GM12878 (cell line): Measurements from ENCODE around the gene ITGA8. TPM values are rescaled to one million over a fixed set of nuclear protein-coding genes. Genes with fewer than 3 reads are reported as not detected.
"Not testable (repeated sequence)": the region's sequence is repeated elsewhere in the genome, so short reads cannot be mapped to it uniquely, and the experiment has no call there.

Source experiments
- ATAC-seq: fragments of 200-7000 bp; cut with Tn5 transposase; 3 replicates; pipeline ENCODE4 v1.9.1; 2020; ENCODE audit warnings: mild to moderate bottlenecking, moderate library complexity
- BruUV-seq: library from RNA; stranded (reverse); fragments of 400-500 nt; replicated peaks from 2 replicates; lab custom pipeline; 2021; lab: Mats Ljungman, UMichigan
- CTCF ChIA-PET: fragments of 300-600 bp; sonication (Branson Sonifier 250); formaldehyde crosslinking; extraction: SDS; loops from one replicate; lab custom pipeline; 2021; ENCODE audit warnings: inconsistent platforms; lab: Yijun Ruan, JAX
- POLR2A ChIA-PET: fragments of 350-600 bp; formaldehyde crosslinking; extraction: SDS; loops from one replicate; lab custom pipeline; 2021; ENCODE audit warnings: inconsistent platforms; lab: Charles Lee
- RAD21 ChIA-PET: fragments of 300-600 bp; sonication (Branson Sonifier 250); formaldehyde crosslinking; loops from one replicate; lab custom pipeline; 2023; ENCODE audit warnings: antibody characterized with exemption; ENCODE audit not compliant: unreplicated experiment; lab: Charles Lee
- SMC1A ChIA-PET: fragments of 300-600 bp; sonication (Branson Sonifier 250); formaldehyde crosslinking; loops from one replicate; lab custom pipeline; 2023; ENCODE audit not compliant: unreplicated experiment, uncharacterized antibody; lab: Charles Lee
- DNase-seq: peaks from one replicate; pipeline ENCODE4 v3.0.0-alpha.2; 2011; ENCODE audit warnings: low read depth, low spot score
- FAIRE-seq: peaks from 3 replicates; lab custom pipeline; 2011; peaks lifted over from hg19 to GRCh38; lab: Jason Lieb, UNC
- H2AFZ ChIP-seq: 2 replicates; pipeline ENCODE4 v1.6.0; 2011; ENCODE audit warnings: low read depth, low read length, control low read depth; ENCODE audit not compliant: control insufficient read depth
- H3K27ac ChIP-seq: 2 replicates; pipeline ENCODE4 v1.5.1; 2011; ENCODE audit warnings: control low read depth; ENCODE audit not compliant: control insufficient read depth, insufficient read depth
- H3K27me3 ChIP-seq, 2 experiments: replicated peaks in 1 of 2; 2 replicates each; pipeline versions ENCODE4 v1.6.0 to v1.6.1; 2011; ENCODE audit warnings: low read length in 1 of 2; ENCODE audit not compliant: control insufficient read depth in 2 of 2, insufficient read depth in 2 of 2
- H3K36me3 ChIP-seq, 2 experiments: 2 replicates each; pipeline ENCODE4 v1.5.1; 2011; ENCODE audit warnings: low read length in 1 of 2; ENCODE audit not compliant: control insufficient read depth in 2 of 2, insufficient read depth in 2 of 2
- H3K4me1 ChIP-seq: 2 replicates; pipeline ENCODE4 v1.6.1; 2011; ENCODE audit warnings: mild to moderate bottlenecking, low read length, moderate library complexity, mixed read lengths; ENCODE audit not compliant: control insufficient read depth, insufficient read depth
- H3K4me2 ChIP-seq: 2 replicates; pipeline ENCODE4 v1.6.0; 2011; ENCODE audit warnings: control low read depth; ENCODE audit not compliant: control insufficient read depth, insufficient read depth
- H3K4me3 ChIP-seq: fragments of 200-600 bp; sonication (generic); 2 replicates; pipeline ENCODE4 v1.5.1; 2016
- H3K79me2 ChIP-seq: 2 replicates; pipeline ENCODE4 v1.6.0; 2011; ENCODE audit warnings: low read length; ENCODE audit not compliant: control insufficient read depth, insufficient read depth
- H3K9ac ChIP-seq: 2 replicates; pipeline ENCODE4 v1.8.0; 2011; ENCODE audit warnings: low read length, control low read depth, mixed read lengths; ENCODE audit not compliant: control insufficient read depth, insufficient read depth
- H3K9me3 ChIP-seq: replicated peaks from 3 replicates; pipeline ENCODE4 v1.5.1; 2011; ENCODE audit warnings: mild to moderate bottlenecking, low read length; ENCODE audit not compliant: control insufficient read depth, insufficient read depth
- H4K20me1 ChIP-seq: 2 replicates; pipeline ENCODE4 v1.6.0; 2011; ENCODE audit not compliant: control insufficient read depth, insufficient read depth
- GABPA ChIP-seq: IDR thresholded peaks from 2 replicates; pipeline ENCODE4 v1.6.1; 2014; ENCODE audit warnings: antibody characterized with exemption, low read depth, mild to moderate bottlenecking, inconsistent platforms
- IRF4 ChIP-seq: IDR thresholded peaks from 2 replicates; pipeline ENCODE4 v1.6.1; 2011; ENCODE audit warnings: low read depth, low read length
- ZNF622 ChIP-seq: fragments of 450-650 bp; IDR thresholded peaks from 2 replicates; pipeline ENCODE4 v1.6.1; 2017; ENCODE audit warnings: mild to moderate bottlenecking, inconsistent platforms
- WGBS: methylation state at CpG from one replicate; pipeline ENCODE4 v1.1.6; 2016; ENCODE audit warnings: low lambda C conversion rate; ENCODE audit not compliant: insufficient replicate concordance, insufficient coverage; ENCODE audit errors: missing lambda C conversion rate; 5-methylcytosine and 5-hydroxymethylcytosine counted together
- in situ Hi-C: fragments of 300-500 bp; cut with MboI; formaldehyde crosslinking; loops from 9 replicates; pipeline ENCODE4 v1.14.3; 2018; ENCODE audit warnings: mixed read lengths
- intact Hi-C: fragments of 100-400 bp; cut with micrococcal nuclease; formaldehyde crosslinking; loops from one replicate; pipeline ENCODE4 v1.14.2; 2022; ENCODE audit not compliant: unreplicated experiment
- polyA plus RNA-seq, 11 experiments: library from polyadenylated mRNA; depleted of rRNA in 4 of 11; unstranded in 6 of 11; stranded (reverse) in 5 of 11; fragments of >200 nt; fragmentation: Nextera tagmentation in 4 of 11; fragmentation: Illumina TruSeq in 1 of 11; extraction: Ambion mirVana in 4 of 11; extraction: Trizol in 1 of 11; gene quantifications; 1 replicate in 1 of 11; 2 replicates in 10 of 11; pipeline versions ENCODE4 v1.2.1 to v1.2.3, GENCODE V29; 2011 to 2016; ENCODE audit warnings: inconsistent platforms in 2 of 11, missing spikeins in 2 of 11, low read depth in 1 of 11
- total RNA-seq, 4 experiments: library from RNA; depleted of rRNA in 3 of 4; stranded (reverse); fragments of >200 nt in 3 of 4; fragmentation: Illumina TruSeq in 1 of 4; extraction: Trizol in 1 of 4; gene quantifications; 2 replicates each; pipeline versions ENCODE4 v1.2.1 to v1.2.3, GENCODE V29; 2013 to 2021

Gene ITGA8
- total and polyA plus RNA-seq, 10 of the 15 experiments (the other 5 are each of a cell fraction or from before 2014, with no cell fraction given): 0.03 TPM; not detected in 9

- BruUV-seq: no TSS peak
- Histone ChIP-seq H3K4me3 (no peak overlapping the region), H3K79me2 (no peaks in the 10 kb centered on the region), H3K4me2 (no peak overlapping the region), H2AFZ (no peak overlapping the region), H3K36me3 (no peaks in the 10 kb centered on the region), H3K27ac (no peak overlapping the region), H3K4me1 (no peaks in the 10 kb centered on the region), H3K9ac (no peak overlapping the region), H3K27me3 (no peaks in the 10 kb centered on the region), H4K20me1 (no peaks in the 10 kb centered on the region), H3K9me3 (no peaks in the 10 kb centered on the region)
- ChIA-PET SMC1A (no interaction called here), POLR2A (no interaction called here), RAD21 (no interaction called here), CTCF (no interaction called here)
- DNase-seq (no peak), ATAC-seq (no peak), FAIRE-seq (no peak)
- intact Hi-C loops (no loop called here), in situ Hi-C loops (no loop called here)
- TF ChIP-seq GABPA (no peak), IRF4 (no peak), ZNF622 (no peak)
- WGBS: 0% methylated on average over 4 of the region's 4 CpGs
Measured at GRCh38 chr10:15632456-15633091, 87.1 kb downstream of the ITGA8 start.

GRCh38 chr10:15631205-15631604 lies 88.5 kb downstream of the ITGA8 start:
- BruUV-seq, POLR2A ChIA-PET: not testable (repeated sequence)
- WGBS: 31% methylated on average over 3 of the region's 3 CpGs

More at GRCh38 chr10:15631205-15631604, 88.5 kb downstream of the ITGA8 start:
- H3K4me2 ChIP-seq, H3K36me3 ChIP-seq, DNase-seq, H3K27ac ChIP-seq, FAIRE-seq, in situ Hi-C loops, H3K4me1 ChIP-seq, H3K27me3 ChIP-seq, H2AFZ ChIP-seq, CTCF ChIA-PET, H3K79me2 ChIP-seq, SMC1A ChIA-PET, H3K9ac ChIP-seq, ATAC-seq, RAD21 ChIA-PET, H3K9me3 ChIP-seq, H4K20me1 ChIP-seq, intact Hi-C loops, H3K4me3 ChIP-seq: not testable (repeated sequence)
